ENCODE data around the gene PLEKHG5. TPM values are rescaled to one million over a fixed set of nuclear protein-coding genes. Genes with fewer than 3 reads are reported as not detected.

PLEKHG5 gene
- total and polyA plus RNA-seq, 10 of the 15 experiments (the other 5 are each of a cell fraction or from before 2014, with no cell fraction given): 0.04 to 1.1 (median 0.18) TPM; not detected in 1

GRCh38 chr1:6521536-6521935 lies 30.1 kb upstream of the PLEKHG5 start (continued):
- TF ChIP-seq, protein P1, sequence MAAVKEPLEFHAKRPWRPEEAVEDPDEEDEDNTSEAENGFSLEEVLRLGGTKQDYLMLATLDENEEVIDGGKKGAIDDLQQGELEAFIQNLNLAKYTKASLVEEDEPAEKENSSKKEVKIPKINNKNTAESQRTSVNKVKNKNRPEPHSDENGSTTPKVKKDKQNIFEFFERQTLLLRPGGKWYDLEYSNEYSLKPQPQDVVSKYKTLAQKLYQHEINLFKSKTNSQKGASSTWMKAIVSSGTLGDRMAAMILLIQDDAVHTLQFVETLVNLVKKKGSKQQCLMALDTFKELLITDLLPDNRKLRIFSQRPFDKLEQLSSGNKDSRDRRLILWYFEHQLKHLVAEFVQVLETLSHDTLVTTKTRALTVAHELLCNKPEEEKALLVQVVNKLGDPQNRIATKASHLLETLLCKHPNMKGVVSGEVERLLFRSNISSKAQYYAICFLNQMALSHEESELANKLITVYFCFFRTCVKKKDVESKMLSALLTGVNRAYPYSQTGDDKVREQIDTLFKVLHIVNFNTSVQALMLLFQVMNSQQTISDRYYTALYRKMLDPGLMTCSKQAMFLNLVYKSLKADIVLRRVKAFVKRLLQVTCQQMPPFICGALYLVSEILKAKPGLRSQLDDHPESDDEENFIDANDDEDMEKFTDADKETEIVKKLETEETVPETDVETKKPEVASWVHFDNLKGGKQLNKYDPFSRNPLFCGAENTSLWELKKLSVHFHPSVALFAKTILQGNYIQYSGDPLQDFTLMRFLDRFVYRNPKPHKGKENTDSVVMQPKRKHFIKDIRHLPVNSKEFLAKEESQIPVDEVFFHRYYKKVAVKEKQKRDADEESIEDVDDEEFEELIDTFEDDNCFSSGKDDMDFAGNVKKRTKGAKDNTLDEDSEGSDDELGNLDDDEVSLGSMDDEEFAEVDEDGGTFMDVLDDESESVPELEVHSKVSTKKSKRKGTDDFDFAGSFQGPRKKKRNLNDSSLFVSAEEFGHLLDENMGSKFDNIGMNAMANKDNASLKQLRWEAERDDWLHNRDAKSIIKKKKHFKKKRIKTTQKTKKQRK (IDR thresholded peaks at IDR 0.05; ENCODE audit: low read depth, low read length): no peak
- TF ChIP-seq USF1 (IDR thresholded peaks at IDR 0.05; ENCODE audit: borderline replicate concordance, extremely low read length, insufficient read depth, low read depth, low read length): no peak

DNA sequence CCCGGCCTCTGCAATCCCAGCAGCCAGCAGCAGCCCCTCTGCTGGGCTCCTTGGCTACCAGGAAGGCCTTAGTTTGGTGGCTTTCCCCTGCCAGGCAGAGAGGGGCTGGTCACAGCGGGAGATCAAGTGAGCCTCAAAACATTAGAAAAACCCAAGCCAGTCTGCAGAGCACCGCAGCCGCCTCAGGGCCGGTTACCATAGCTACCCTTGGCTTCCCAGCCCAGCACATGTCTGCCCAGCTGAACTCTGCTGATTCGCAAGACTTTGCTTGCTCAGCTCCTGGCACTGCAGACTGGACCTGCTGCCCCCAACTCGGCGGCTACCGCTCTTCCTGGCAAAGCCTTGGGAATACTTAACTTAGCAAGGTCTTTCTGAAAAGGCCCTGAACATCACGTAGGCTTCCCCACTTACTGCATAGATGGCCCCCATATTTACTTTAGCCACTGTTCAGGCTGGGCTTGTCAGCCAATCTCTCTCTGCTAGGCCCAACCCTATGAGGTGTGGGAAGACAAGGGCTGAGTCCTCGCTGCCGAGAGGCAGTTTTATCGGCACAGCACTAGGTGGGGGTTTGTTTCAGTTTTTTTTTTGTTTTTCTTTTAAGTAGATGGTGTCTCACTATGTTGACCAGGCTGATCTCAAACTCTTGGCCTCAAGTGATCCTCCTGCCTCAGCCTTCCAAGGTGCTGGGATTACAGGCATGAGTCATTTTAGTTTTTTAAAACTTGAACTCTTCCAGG lies 28.6 kb upstream of the PLEKHG5 start:
- Histone ChIP-seq H3K4me1 (ENCODE audit: control insufficient read depth, insufficient read depth, low read length) (no peaks in the 10 kb centered on the region), H3K79me2 (ENCODE audit: control insufficient read depth, insufficient read depth, low read length) (no peaks in the 10 kb centered on the region), H3K9me3 (replicated peaks; ENCODE audit: control insufficient read depth, insufficient read depth, low read length) (no peaks in the 10 kb centered on the region), H3K27me3 (replicated peaks in 1 of 2; ENCODE audit: control insufficient read depth in 2 of 2, insufficient read depth in 2 of 2, low read length in 1 of 2) (no peaks in the 10 kb centered on the region), H3K4me2 (ENCODE audit: control insufficient read depth, insufficient read depth) (no peak overlapping the region), H3K4me3 (no peak overlapping the region), H2AFZ (ENCODE audit: control insufficient read depth, low read depth, low read length) (no peak overlapping the region), H3K27ac (ENCODE audit: control insufficient read depth, insufficient read depth) (no peak overlapping the region), H3K9ac (ENCODE audit: control insufficient read depth, insufficient read depth, low read length) (no peak overlapping the region), H3K36me3 (ENCODE audit: control insufficient read depth in 2 of 2, insufficient read depth in 2 of 2, low read length in 1 of 2) (peaks cover under 1 to 2% of the 10 kb centered on the region in 2 experiments; a peak in 3 of 4 replicates), H4K20me1 (ENCODE audit: control insufficient read depth, insufficient read depth) (no peaks in the 10 kb centered on the region)
- ChIA-PET RAD21 (ENCODE audit: unreplicated experiment) (interaction anchor here (0.9 kb wide), 1 partner anchor 13 kb away, joined by 4 read pairs; no protein-coding TSS in a partner anchor), POLR2A (no interaction called here), CTCF (interaction anchor here (0.6 to 1.6 kb wide), 2 partner anchors 34 to 462 kb away, joined by 4 to 7 read pairs; no protein-coding TSS in a partner anchor), SMC1A (ENCODE audit: uncharacterized antibody, unreplicated experiment) (no interaction called here)
- in situ Hi-C loops (cut with MboI): no loop called here
- TF ChIP-seq, protein P2, sequence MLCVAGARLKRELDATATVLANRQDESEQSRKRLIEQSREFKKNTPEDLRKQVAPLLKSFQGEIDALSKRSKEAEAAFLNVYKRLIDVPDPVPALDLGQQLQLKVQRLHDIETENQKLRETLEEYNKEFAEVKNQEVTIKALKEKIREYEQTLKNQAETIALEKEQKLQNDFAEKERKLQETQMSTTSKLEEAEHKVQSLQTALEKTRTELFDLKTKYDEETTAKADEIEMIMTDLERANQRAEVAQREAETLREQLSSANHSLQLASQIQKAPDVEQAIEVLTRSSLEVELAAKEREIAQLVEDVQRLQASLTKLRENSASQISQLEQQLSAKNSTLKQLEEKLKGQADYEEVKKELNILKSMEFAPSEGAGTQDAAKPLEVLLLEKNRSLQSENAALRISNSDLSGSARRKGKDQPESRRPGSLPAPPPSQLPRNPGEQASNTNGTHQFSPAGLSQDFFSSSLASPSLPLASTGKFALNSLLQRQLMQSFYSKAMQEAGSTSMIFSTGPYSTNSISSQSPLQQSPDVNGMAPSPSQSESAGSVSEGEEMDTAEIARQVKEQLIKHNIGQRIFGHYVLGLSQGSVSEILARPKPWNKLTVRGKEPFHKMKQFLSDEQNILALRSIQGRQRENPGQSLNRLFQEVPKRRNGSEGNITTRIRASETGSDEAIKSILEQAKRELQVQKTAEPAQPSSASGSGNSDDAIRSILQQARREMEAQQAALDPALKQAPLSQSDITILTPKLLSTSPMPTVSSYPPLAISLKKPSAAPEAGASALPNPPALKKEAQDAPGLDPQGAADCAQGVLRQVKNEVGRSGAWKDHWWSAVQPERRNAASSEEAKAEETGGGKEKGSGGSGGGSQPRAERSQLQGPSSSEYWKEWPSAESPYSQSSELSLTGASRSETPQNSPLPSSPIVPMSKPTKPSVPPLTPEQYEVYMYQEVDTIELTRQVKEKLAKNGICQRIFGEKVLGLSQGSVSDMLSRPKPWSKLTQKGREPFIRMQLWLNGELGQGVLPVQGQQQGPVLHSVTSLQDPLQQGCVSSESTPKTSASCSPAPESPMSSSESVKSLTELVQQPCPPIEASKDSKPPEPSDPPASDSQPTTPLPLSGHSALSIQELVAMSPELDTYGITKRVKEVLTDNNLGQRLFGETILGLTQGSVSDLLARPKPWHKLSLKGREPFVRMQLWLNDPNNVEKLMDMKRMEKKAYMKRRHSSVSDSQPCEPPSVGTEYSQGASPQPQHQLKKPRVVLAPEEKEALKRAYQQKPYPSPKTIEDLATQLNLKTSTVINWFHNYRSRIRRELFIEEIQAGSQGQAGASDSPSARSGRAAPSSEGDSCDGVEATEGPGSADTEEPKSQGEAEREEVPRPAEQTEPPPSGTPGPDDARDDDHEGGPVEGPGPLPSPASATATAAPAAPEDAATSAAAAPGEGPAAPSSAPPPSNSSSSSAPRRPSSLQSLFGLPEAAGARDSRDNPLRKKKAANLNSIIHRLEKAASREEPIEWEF (IDR thresholded peaks at IDR 0.05; ENCODE audit: insufficient replicate concordance, low read depth, low read length): no peak
- TF ChIP-seq NRF1 (conservative IDR thresholded peaks at IDR 0.05; ENCODE audit: low read depth, low read length): no peak
- TF ChIP-seq EZH2 (IDR thresholded peaks at IDR 0.05; ENCODE audit: borderline replicate concordance, control insufficient read depth, low read depth, low read length): no peak
- no peak for TF ChIP-seq MEF2A (IDR thresholded peaks at IDR 0.05; ENCODE audit: insufficient read depth, low read depth, low read length)
- FAIRE-seq: no peak
- DNase-seq (ENCODE audit: low read depth, low spot score): no peak
- peak; percentile 18; the same call in 1 of the 3 replicates for ATAC-seq
- no TSS peak for BruUV-seq (replicated peaks)
- WGBS (ENCODE audit: insufficient coverage, insufficient replicate concordance, low lambda C conversion rate, missing lambda C conversion rate): 88% methylated on average over 13 of the region's 13 CpGs
- intact Hi-C loops (cut with micrococcal nuclease; ENCODE audit: unreplicated experiment): no loop called here

Data from GM12878 (cell line).